DLD1 (cell line): ENCODE results near the gene ING3.
"Not testable (repeated sequence)": the region's sequence is repeated elsewhere in the genome, so short reads cannot be mapped to it uniquely, and the experiment has no call there.

ENCODE experiments used
- in situ Hi-C: cut with HindIII; loops from 2 replicates; pipeline ENCODE4 v1.10.0; 2017; ENCODE audit warnings: low sequenced_read_pairs

The ING3 gene

DNA sequence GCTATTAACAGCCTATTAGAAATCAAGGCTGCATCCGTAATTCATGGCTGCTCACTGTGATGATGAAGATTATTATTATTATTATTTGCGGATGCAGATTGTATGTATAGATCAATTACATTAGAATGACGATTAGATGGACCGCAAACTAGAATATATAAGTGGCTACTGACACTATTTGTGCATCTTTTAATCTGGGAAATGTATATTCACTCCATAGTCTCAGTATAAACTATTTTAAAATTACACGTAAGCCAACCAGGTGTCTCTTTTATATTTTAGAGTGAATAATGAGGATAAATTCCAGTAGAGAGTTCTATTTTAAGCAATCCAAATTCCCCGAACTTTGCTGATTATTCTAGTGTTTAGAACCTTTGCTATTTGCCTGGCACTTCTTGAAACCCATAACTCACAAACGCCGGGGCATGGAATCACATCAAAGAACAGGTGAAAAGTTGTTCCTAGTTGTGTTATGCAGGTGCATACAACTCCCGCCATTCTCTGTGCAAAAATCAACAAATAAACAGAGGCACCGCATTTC is 509 bp upstream of the ING3 start:
- in situ Hi-C loops, result no loop called here

DNA sequence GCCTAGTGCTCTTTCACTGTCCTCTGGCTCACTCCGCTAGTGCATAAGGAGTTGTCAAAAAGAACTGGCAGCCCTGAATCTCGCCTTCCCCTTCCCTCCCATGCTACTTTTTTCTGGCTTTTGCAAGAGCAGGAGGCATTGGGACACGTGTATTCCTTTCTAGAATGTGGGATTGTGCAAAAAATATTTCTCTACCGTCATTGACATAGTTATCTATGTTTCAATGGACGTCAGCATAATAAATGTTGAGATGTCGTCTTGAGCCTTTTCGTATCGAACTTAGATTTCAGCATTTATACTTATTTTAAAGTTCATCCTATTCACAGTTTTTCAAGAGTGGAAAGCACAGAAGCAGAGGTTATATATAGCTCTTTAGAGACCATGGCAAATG is 727 bp downstream of the ING3 start:
- in situ Hi-C loops, result no loop called here

GRCh38 chr7:120951826-120952225 is 1.2 kb downstream of the ING3 start:
- in situ Hi-C loops, result no loop called here

- in situ Hi-C loops, result no loop called here
These were observed 5.1 kb downstream of the ING3 start for GRCh38 chr7:120955577-120956149.

DNA sequence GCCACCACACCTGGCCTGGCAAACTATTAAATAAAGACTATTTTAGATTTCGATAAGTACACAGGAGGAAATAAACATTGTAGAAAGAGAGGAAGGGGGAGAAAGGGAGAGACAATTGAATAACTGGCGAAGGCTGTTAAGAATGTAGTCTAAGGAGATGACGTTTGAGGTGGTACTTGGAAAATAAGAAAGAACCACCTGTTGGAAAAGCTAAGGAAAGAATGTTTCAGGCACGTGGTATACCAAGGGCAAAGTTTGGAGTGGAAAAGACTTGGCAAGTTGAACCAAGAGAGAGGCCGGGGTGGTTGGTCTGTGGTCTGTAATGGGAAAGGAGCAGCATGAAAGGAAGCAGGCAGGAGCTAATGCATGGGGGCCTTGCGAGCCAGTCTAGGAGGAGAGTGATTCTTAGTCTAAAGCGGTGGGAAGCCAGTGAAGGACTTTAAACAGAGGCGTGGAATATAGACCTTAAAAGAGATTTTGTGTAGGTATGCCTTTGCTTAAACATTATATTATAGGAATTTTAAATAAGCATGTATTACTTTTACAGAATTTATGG is 9.4 kb downstream of the ING3 start:
- in situ Hi-C loops, result no loop called here

DNA sequence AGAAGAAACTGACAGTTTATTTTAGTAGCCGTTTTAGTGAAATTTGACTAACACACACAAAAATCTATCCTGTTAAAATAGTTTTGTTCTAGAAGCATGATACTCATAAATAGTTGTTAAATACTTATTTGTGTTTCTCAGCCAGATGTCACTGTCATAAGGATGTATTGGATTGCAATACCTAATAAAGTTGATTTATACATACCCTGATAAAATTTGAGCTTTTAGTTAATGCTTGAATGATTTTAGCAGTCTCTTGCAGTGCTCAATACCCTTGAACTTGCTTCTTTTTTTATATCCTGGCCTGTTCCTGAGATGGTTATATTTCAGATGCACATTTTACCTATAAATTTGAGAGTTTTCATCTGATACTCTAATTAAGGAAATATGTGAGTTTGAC is 10.1 kb downstream of the ING3 start:
- in situ Hi-C loops, result no loop called here

GRCh38 chr7:120961638-120962173 is 11.1 kb downstream of the ING3 start:
- in situ Hi-C loops, result no loop called here

DNA sequence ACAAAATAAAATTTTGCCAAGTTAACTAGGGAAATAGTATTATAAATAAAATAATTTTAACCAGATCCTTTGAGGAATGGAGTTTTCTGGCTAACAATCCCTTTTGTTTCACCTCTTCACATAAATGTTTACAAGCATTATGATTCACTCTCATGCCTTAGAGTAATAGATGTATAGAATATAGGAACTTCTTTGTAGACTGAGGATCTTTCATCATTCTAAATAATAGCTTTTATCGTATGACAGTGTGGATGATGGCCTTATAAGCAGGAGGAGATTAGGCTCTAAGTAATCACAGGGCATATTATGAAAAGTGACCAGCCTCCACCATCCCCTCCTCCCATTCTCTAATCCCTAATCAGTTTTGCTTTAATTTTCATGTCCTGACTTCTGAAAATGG is 13.5 kb downstream of the ING3 start:
- in situ Hi-C loops, result no loop called here

DNA sequence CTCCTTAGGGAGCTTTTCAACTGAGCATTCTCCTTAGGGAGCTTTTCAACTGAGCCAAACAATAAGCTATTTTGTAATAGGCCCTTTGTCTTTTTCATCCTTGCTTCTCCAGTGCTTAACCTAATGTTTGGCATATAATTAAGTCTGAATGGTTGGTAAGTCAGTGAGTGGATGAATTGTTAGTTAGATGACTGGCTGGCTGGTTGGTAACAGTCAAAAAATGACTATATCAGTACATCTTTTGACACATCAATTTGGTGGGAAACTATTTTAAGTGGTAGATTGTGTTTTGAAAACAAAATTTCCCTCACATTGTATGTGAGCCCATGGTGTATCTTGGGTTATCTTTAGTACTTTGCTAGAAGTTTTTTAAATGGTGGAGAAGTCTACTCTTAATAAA is 16.4 kb downstream of the ING3 start:
- in situ Hi-C loops, result no loop called here

GRCh38 chr7:120973849-120974248 is 23.3 kb downstream of the ING3 start:
- in situ Hi-C loops, result no loop called here

GRCh38 chr7:120979765-120980499 is 29.4 kb downstream of the ING3 start:
- in situ Hi-C loops, result no loop called here

DNA sequence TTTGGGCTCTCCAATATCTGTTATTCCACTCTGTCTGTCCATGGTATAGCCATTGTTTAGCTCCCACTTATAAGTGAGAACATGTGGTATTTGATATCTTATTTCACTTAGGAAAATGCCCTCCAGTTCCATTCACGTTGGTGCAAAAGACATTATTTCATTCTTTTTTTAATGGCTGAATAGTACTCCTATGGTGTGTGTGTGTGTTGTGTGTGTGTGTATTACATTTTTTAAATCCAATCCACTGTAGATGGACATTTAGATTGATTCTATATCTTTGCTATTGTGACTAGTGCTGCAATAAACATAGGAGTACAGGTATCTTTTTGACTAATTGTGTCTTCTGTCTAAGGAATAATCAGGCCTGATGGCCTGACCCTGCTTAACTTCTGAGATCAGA is 30.5 kb downstream of the ING3 start:
- in situ Hi-C loops, result no loop called here

DNA sequence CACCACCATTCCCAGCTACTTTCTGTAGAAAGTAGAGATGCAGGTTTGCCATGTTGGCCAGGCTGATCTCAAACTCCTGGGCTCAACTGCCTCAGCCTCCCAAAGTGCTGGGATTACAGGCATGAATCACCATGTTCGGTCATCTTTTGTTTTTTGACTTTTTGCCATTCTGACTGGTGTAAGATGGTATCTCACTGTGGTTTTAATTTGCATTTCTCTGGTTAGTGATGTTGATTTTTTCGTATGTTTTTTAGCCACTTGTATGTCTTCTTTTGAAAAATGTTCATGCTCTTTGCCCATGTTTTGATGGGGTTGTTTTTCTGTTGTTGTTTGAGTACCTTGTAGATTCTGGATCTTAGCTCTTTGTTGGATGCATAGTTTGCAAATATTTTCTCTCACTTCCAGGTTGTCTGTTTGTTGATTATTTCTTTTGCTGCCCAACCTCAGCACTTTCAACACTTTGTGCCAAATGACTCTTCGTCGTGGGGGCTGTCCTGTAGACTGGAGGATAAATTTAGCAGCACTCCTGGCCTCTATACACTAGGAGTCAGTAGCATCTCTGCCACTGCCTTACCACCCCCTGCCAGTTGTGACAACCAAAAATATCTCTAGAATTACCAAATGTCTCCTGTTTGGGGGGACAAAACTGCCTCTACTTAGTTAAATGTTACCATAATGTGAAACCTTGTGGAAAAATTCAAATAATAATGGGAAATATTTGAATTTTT is 31.5 kb downstream of the ING3 start:
- in situ Hi-C loops, result no loop called here

GRCh38 chr7:120983592-120983991 is 33.0 kb downstream of the ING3 start:
- in situ Hi-C loops, result not testable (repeated sequence)

DNA sequence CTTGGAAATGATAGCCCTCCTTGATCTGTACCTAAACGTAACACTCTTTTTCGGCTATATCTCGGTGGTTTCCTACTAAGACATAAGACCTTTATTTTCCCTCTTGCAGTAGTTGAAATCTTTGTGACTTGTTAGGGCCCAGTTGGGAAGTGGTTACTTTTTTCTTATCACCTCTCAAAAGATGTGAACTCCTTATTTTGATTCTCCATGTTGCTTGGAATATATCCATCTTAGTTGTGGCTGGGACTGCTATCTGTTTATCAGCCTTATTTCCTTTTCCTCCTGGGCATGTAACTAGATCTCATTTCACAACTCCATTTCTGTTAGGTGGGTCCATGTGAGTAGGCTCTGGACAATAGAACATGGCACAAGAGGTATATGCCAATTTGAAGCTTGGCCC is 33.8 kb downstream of the ING3 start:
- in situ Hi-C loops, result no loop called here

DNA sequence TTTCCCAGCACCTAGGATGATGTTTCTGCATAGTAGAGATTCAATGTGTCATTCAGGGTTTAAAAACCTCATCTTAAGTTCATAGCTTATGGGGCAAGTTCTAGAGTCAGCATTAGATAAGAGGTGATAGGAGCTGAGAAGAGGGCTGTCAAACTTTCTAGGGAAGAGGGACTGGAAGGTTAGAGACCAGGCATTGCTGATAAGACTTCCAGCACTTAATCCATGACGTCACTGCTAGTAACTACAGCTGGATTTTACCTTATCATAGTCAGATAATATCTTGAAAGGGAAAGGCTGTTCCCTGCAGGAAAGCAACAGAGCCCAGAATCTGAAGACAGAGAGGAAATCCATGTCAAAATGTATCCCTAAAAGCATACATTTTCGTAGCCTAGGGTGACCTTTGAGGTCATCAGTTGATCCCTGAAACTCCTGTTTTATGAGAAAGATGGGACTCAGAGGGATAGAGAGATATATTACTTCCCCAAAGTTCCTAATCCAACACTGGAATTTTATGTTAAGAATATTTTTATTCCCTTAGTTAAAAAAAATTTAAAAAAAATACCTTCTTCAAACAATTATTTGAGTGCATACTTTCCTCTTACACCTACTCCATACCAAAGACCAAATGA is 34.7 kb downstream of the ING3 start:
- in situ Hi-C loops, result no loop called here

DNA sequence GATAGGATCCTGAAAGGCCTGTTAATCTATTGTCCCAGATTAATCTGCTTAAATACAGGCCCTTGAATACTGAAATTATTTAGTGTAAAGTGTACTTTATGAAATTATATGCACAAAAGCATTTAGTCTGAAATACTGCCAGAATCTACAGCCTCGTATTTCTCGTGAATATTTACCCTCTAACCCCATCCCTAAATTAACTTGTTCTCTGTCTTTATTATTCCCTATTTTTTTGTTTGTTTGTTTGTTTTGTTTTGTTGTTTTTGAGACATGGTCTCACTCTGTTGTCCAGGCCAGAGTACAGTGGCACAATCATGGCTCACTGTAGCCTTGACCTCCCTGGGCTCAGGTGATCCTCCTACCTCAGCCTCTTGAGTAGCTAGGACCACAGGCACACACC is 35.3 kb downstream of the ING3 start:
- in situ Hi-C loops, result no loop called here

- in situ Hi-C loops, result no loop called here
These were observed 36.1 kb downstream of the ING3 start for GRCh38 chr7:120986650-120987049.

DNA sequence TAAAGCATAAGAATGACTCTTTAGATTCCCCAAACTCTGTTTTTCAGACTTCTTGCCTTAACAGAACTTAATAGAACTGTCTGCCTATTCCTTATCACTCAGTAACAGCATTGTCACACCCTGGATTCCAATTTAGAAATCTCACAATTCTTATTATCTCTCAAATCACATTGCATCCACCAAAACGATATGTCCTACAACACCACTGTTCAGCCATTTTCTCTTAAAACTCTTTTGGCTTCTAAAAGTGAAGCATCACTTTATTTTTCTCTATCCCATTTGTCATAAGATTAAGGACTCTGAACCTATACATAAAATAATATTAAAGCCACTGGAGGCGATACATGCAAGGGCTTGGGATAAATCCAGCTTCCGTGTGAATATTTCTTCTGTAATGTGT is 36.7 kb downstream of the ING3 start:
- in situ Hi-C loops, result no loop called here

- in situ Hi-C loops, result no loop called here
These were observed 37.4 kb downstream of the ING3 start for GRCh38 chr7:120987683-120988590.
